Transverse colon (tissue), 3 donors: Measurements from ENCODE around the gene ATP2B3.

ENCODE experiments used
- CTCF ChIP-seq, 5 experiments: fragments of 200-600 bp in 3 of 5; fragments of 450-650 bp in 2 of 5; sonication (generic) in 3 of 5; IDR thresholded peaks; 1 replicate in 2 of 5; 2 replicates in 3 of 5; pipeline ENCODE4 v1.5.1; 2016 to 2017; ENCODE audit warnings: antibody characterized with exemption in 5 of 5, inconsistent platforms in 3 of 5, mild to moderate bottlenecking in 2 of 5, moderate library complexity in 1 of 5
- EP300 ChIP-seq: sonication (generic); formaldehyde crosslinking; IDR thresholded peaks from one replicate; pipeline ENCODE4 v1.6.1; 2017; ENCODE audit warnings: antibody characterized with exemption, low read depth
- POLR2A ChIP-seq: fragments of 450-650 bp; IDR thresholded peaks from one replicate; pipeline ENCODE4 v1.6.1; 2016; ENCODE audit warnings: antibody characterized with exemption, mild to moderate bottlenecking, moderate library complexity

- peak; percentile 60 to 73 (median 72) for TF ChIP-seq CTCF (IDR thresholded peaks at IDR 0.05)
- TF ChIP-seq EP300, result no peak
- TF ChIP-seq POLR2A, result no peak
These were observed 92.7 kb downstream of the ATP2B3 start for GRCh38 chrX:153609917-153610835.
